ENCODE measurements around the gene CACNA2D2.

Gene CACNA2D2

GRCh38 chr3:50491023-50491422, 12.4 kb downstream of the CACNA2D2 start:
- H3K4me1 Mint-ChIP-seq = peaks cover 60% of the 10 kb centered on the region
- no peak overlapping the region for H3K4me3 Mint-ChIP-seq
- H3K36me3 Mint-ChIP-seq = no peaks in the 10 kb centered on the region
- DNase-seq (ENCODE audit: low spot score in 2 of 2) = no peak
- peak; percentile 55 for ATAC-seq
- H3K9me3 Mint-ChIP-seq = no peaks in the 10 kb centered on the region
- peak overlapping the region; percentile 35 for H3K27ac Mint-ChIP-seq

GRCh38 chr3:50490424-50490823, 13.0 kb downstream of the CACNA2D2 start:
- peak overlapping the region; percentile 35 for H3K27ac Mint-ChIP-seq
- H3K9me3 Mint-ChIP-seq = no peaks in the 10 kb centered on the region
- H3K36me3 Mint-ChIP-seq = no peaks in the 10 kb centered on the region
- H3K4me1 Mint-ChIP-seq = peaks cover 61% of the 10 kb centered on the region
- no peak overlapping the region for H3K4me3 Mint-ChIP-seq
- ATAC-seq = no peak
- no peak for DNase-seq (ENCODE audit: low spot score in 2 of 2)

- DNase-seq (ENCODE audit: low spot score in 2 of 2) (no peak), ATAC-seq (no peak)
- Mint-ChIP-seq H3K9me3 (no peaks in the 10 kb centered on the region), H3K27ac (no peak overlapping the region), H3K36me3 (no peaks in the 10 kb centered on the region), H3K4me1 (peaks cover 57% of the 10 kb centered on the region), H3K4me3 (no peak overlapping the region)
These were observed 16.3 kb downstream of the CACNA2D2 start for GRCh38 chr3:50487181-50487580.

- Mint-ChIP-seq H3K4me1 (peaks cover 60% of the 10 kb centered on the region), H3K36me3 (no peaks in the 10 kb centered on the region), H3K4me3 (no peak overlapping the region), H3K27ac (peak overlapping the region; percentile 67), H3K9me3 (no peaks in the 10 kb centered on the region)
- DNase-seq (ENCODE audit: low spot score in 2 of 2) (peak in 1 of 2 donors; percentile 61), ATAC-seq (peak; percentile 83)
These were observed 17.1 kb downstream of the CACNA2D2 start for GRCh38 chr3:50486219-50486888.

- H3K27ac Mint-ChIP-seq = peak overlapping the region; percentile 67
- no peaks in the 10 kb centered on the region for H3K9me3 Mint-ChIP-seq
- DNase-seq (ENCODE audit: low spot score in 2 of 2) (no peak), ATAC-seq (no peak)
- no peak overlapping the region for H3K4me3 Mint-ChIP-seq
- H3K36me3 Mint-ChIP-seq = no peaks in the 10 kb centered on the region
- H3K4me1 Mint-ChIP-seq = peaks cover 65% of the 10 kb centered on the region
These were observed 18.7 kb downstream of the CACNA2D2 start for GRCh38 chr3:50484722-50485121.

GRCh38 chr3:50483374-50483773, 20.1 kb downstream of the CACNA2D2 start:
- H3K9me3 Mint-ChIP-seq = no peaks in the 10 kb centered on the region
- H3K4me1 Mint-ChIP-seq = peaks cover 74% of the 10 kb centered on the region
- no peak overlapping the region for H3K4me3 Mint-ChIP-seq
- no peaks in the 10 kb centered on the region for H3K36me3 Mint-ChIP-seq
- DNase-seq (ENCODE audit: low spot score in 2 of 2) (no peak), ATAC-seq (no peak)
- H3K27ac Mint-ChIP-seq = no peak overlapping the region

- Mint-ChIP-seq H3K9me3 (no peaks in the 10 kb centered on the region), H3K4me1 (peaks cover 72% of the 10 kb centered on the region), H3K36me3 (no peaks in the 10 kb centered on the region), H3K27ac (peak overlapping the region; percentile 67), H3K4me3 (no peak overlapping the region)
- ATAC-seq (no peak), DNase-seq (ENCODE audit: low spot score in 2 of 2) (no peak)
These were observed 21.4 kb downstream of the CACNA2D2 start for GRCh38 chr3:50481992-50482391.

GRCh38 chr3:50480471-50480870, 23.0 kb downstream of the CACNA2D2 start:
- DNase-seq (ENCODE audit: low spot score in 2 of 2) (no peak), ATAC-seq (no peak)
- H3K27ac Mint-ChIP-seq = peak overlapping the region; percentile 83
- H3K9me3 Mint-ChIP-seq = no peaks in the 10 kb centered on the region
- H3K4me3 Mint-ChIP-seq = no peak overlapping the region
- H3K4me1 Mint-ChIP-seq = peaks cover 68% of the 10 kb centered on the region
- H3K36me3 Mint-ChIP-seq = no peaks in the 10 kb centered on the region

GRCh38 chr3:50479523-50479922, 23.9 kb downstream of the CACNA2D2 start:
- Mint-ChIP-seq H3K4me1 (peaks cover 75% of the 10 kb centered on the region), H3K4me3 (no peak overlapping the region), H3K27ac (peak overlapping the region; percentile 63), H3K9me3 (no peaks in the 10 kb centered on the region), H3K36me3 (no peaks in the 10 kb centered on the region)
- DNase-seq (ENCODE audit: low spot score in 2 of 2) (no peak), ATAC-seq (no peak)

GRCh38 chr3:50478671-50479260, 24.7 kb downstream of the CACNA2D2 start:
- H3K4me1 Mint-ChIP-seq = peaks cover 76% of the 10 kb centered on the region
- ATAC-seq = no peak
- no peak overlapping the region for H3K4me3 Mint-ChIP-seq

GRCh38 chr3:50478051-50478450, 25.4 kb downstream of the CACNA2D2 start:
- Mint-ChIP-seq H3K27ac (peak overlapping the region; percentile 80), H3K4me1 (peaks cover 80% of the 10 kb centered on the region)
- ATAC-seq = no peak

More at GRCh38 chr3:50478671-50479260, 24.7 kb downstream of the CACNA2D2 start:
- Mint-ChIP-seq H3K36me3 (no peaks in the 10 kb centered on the region), H3K9me3 (no peaks in the 10 kb centered on the region), H3K27ac (peak overlapping the region; percentile 63)
- DNase-seq (ENCODE audit: low spot score in 2 of 2) = no peak

GRCh38 chr3:50475348-50475747, 28.1 kb downstream of the CACNA2D2 start:
- no peak for ATAC-seq
- Mint-ChIP-seq H3K4me1 (peaks cover 74% of the 10 kb centered on the region), H3K36me3 (no peaks in the 10 kb centered on the region), H3K9me3 (no peaks in the 10 kb centered on the region), H3K4me3 (no peak overlapping the region), H3K27ac (peak overlapping the region; percentile 45)
- DNase-seq (ENCODE audit: low spot score in 2 of 2) = no peak

More at GRCh38 chr3:50478051-50478450, 25.4 kb downstream of the CACNA2D2 start:
- Mint-ChIP-seq H3K36me3 (no peaks in the 10 kb centered on the region), H3K4me3 (no peak overlapping the region), H3K9me3 (no peaks in the 10 kb centered on the region)
- DNase-seq (ENCODE audit: low spot score in 2 of 2) = no peak

- Mint-ChIP-seq H3K27ac (peak overlapping the region; percentile 45), H3K9me3 (no peaks in the 10 kb centered on the region)
These were observed 28.7 kb downstream of the CACNA2D2 start for GRCh38 chr3:50474717-50475116.

GRCh38 chr3:50473768-50474167, 29.7 kb downstream of the CACNA2D2 start:
- ATAC-seq = peak; percentile 6
- peak overlapping the region; percentile 34 for H3K4me3 Mint-ChIP-seq
- no peak for DNase-seq (ENCODE audit: low spot score in 2 of 2)
- H3K27ac Mint-ChIP-seq = peak overlapping the region; percentile 45
- H3K36me3 Mint-ChIP-seq = no peaks in the 10 kb centered on the region
- peaks cover 73% of the 10 kb centered on the region for H3K4me1 Mint-ChIP-seq
- H3K9me3 Mint-ChIP-seq = no peaks in the 10 kb centered on the region

More at GRCh38 chr3:50474717-50475116, 28.7 kb downstream of the CACNA2D2 start:
- H3K4me1 Mint-ChIP-seq = peaks cover 72% of the 10 kb centered on the region
- DNase-seq (ENCODE audit: low spot score in 2 of 2) = no peak
- H3K36me3 Mint-ChIP-seq = no peaks in the 10 kb centered on the region
- ATAC-seq = no peak
- H3K4me3 Mint-ChIP-seq = no peak overlapping the region

- Mint-ChIP-seq H3K4me3 (peak overlapping the region; percentile 34), H3K4me1 (peaks cover 73% of the 10 kb centered on the region), H3K27ac (peak overlapping the region; percentile 45), H3K36me3 (no peaks in the 10 kb centered on the region), H3K9me3 (no peaks in the 10 kb centered on the region)
- ATAC-seq (peak; percentile 74), DNase-seq (ENCODE audit: low spot score in 2 of 2) (peak in 1 of 2 donors; percentile 55)
These were observed 30.5 kb downstream of the CACNA2D2 start for GRCh38 chr3:50472958-50473357.

GRCh38 chr3:50470658-50471057, 32.8 kb downstream of the CACNA2D2 start:
- no peaks in the 10 kb centered on the region for H3K36me3 Mint-ChIP-seq
- no peaks in the 10 kb centered on the region for H3K9me3 Mint-ChIP-seq
- peaks cover 80% of the 10 kb centered on the region for H3K4me1 Mint-ChIP-seq
- no peak for DNase-seq (ENCODE audit: low spot score in 2 of 2)
- H3K27ac Mint-ChIP-seq = no peak overlapping the region
- ATAC-seq = no peak
- H3K4me3 Mint-ChIP-seq = no peak overlapping the region

All from stimulated activated effector memory CD8-positive, alpha-beta T cell treated with anti-CD3 and anti-CD28 coated beads, Interleukin-12 subunit alpha, Interleukin-12 subunit beta, amount 100 ng/mL, for 72 hours (primary cell).